OCI-LY1 (cell line): Measurements from ENCODE around the gene IL17RD.

ENCODE experiments used
- H2AFZ ChIP-seq: fragments of 200-600 bp; sonication (generic), shearing (Covaris generic); 2 replicates; pipeline ENCODE4 v1.6.0; 2014; ENCODE audit warnings: antibody characterized with exemption, mild to moderate bottlenecking, low read length
- H3F3A ChIP-seq: fragments of 200-600 bp; sonication (generic), shearing (Covaris generic); 2 replicates; pipeline ENCODE4 v1.6.0; 2014; ENCODE audit warnings: mild to moderate bottlenecking, antibody characterized with exemption, low read length, moderate library complexity; ENCODE audit not compliant: insufficient read depth
- H3K27ac ChIP-seq: fragments of 200-600 bp; sonication (generic); 2 replicates; pipeline ENCODE4 v1.5.1; 2014; ENCODE audit warnings: low read length, mixed run types, mild to moderate bottlenecking, low read depth; ENCODE audit not compliant: poor library complexity, severe bottlenecking
- H3K27me3 ChIP-seq: fragments of 200-600 bp; sonication (generic); 2 replicates; pipeline ENCODE4 v1.6.0; 2014; ENCODE audit warnings: antibody characterized with exemption, mild to moderate bottlenecking, low read length, moderate library complexity; ENCODE audit not compliant: insufficient read depth
- H3K36me3 ChIP-seq: fragments of 200-600 bp; sonication (generic); 2 replicates; pipeline ENCODE4 v1.6.1; 2014; ENCODE audit warnings: mild to moderate bottlenecking, antibody characterized with exemption, low read length, moderate library complexity, mixed read lengths; ENCODE audit not compliant: insufficient read depth
- H3K4me1 ChIP-seq: fragments of 200-600 bp; sonication (generic); 2 replicates; pipeline ENCODE4 v1.5.1; 2014; ENCODE audit warnings: mild to moderate bottlenecking, low read length, moderate library complexity; ENCODE audit not compliant: insufficient read depth, severe bottlenecking
- H3K4me2 ChIP-seq: fragments of 200-600 bp; sonication (generic), shearing (Covaris generic); 2 replicates; pipeline ENCODE4 v1.6.1; 2014; ENCODE audit warnings: low read length
- H3K4me3 ChIP-seq: fragments of 200-600 bp; sonication (generic); 2 replicates; pipeline ENCODE4 v1.5.1; 2014; ENCODE audit warnings: low read length, low read depth, mild to moderate bottlenecking, mixed read lengths; ENCODE audit not compliant: poor library complexity, severe bottlenecking
- H3K79me2 ChIP-seq: fragments of 200-600 bp; shearing (Covaris generic); 2 replicates; pipeline ENCODE4 v1.6.1; 2016; ENCODE audit warnings: mixed run types, low read length, mixed read lengths; ENCODE audit not compliant: insufficient read depth
- H3K9ac ChIP-seq: fragments of 200-600 bp; sonication (generic), shearing (Covaris generic); 2 replicates; pipeline ENCODE4 v1.6.1; 2014; ENCODE audit warnings: mild to moderate bottlenecking, low read length, mixed read lengths
- H3K9me2 ChIP-seq: fragments of 200-600 bp; sonication (generic), shearing (Covaris generic); 2 replicates; pipeline ENCODE4 v1.6.1; 2014; ENCODE audit warnings: low read depth, mild to moderate bottlenecking, low read length, mixed read lengths
- H3K9me3 ChIP-seq: fragments of 200-600 bp; shearing (Covaris generic); 2 replicates; pipeline ENCODE4 v1.6.1; 2014; ENCODE audit warnings: low read length, mixed read lengths
- H4K20me1 ChIP-seq: fragments of 200-600 bp; sonication (generic), shearing (Covaris generic); 2 replicates; pipeline ENCODE4 v1.6.0; 2016; ENCODE audit warnings: mild to moderate bottlenecking, low read length; ENCODE audit not compliant: insufficient read depth
- EZH2 ChIP-seq: fragments of 200-600 bp; sonication (generic), shearing (Covaris generic); IDR thresholded peaks from 2 replicates; pipeline ENCODE4 v1.8.0; 2017; ENCODE audit warnings: borderline replicate concordance, mixed run types, mild to moderate bottlenecking, antibody characterized with exemption, low read length, moderate library complexity, mixed read lengths
- TF ChIP-seq, protein P1 (sequence below): fragments of 200-600 bp; sonication (generic), shearing (Covaris generic); IDR thresholded peaks from 2 replicates; pipeline ENCODE4 v1.5.1; 2017; ENCODE audit warnings: mild to moderate bottlenecking, antibody characterized with exemption, low read length, moderate library complexity, mixed read lengths

Gene IL17RD

DNA sequence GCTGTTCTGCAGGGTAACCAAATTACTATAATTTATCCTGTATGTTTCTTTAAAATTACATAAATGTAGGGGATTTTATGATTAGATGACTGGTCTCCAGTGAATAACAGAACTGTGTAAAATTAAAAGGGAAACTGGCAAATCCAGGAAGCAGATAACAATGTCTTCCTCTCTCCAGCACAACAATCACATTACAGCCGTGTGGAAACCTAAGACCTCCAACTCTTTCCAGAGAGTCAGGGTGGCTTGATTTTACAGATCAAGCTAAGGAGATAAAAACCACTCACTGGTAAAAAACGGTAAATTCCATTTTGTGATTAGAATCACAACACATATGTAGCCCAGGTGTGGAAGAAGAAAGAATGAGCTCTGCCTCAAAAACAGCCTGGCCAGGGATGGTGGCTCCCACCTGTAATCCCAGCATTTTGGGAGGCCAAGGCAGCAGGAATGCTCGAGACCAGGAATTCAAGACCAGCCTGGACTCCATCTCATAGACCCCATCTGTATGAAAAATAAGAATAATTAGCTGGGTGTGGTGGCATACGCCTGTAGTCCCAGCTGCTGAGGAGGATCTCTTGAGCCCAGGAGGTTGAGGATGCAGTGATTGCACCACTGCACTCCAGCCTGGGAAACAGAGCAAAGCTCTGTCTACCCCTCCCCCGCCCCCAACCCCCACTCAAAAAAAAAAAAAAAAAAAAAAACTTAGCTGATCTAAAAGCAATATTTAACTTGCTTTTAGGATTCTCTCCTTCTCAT, 29.0 kb downstream of the IL17RD start:
- TF ChIP-seq EZH2: no peak
- TF ChIP-seq, protein P1, sequence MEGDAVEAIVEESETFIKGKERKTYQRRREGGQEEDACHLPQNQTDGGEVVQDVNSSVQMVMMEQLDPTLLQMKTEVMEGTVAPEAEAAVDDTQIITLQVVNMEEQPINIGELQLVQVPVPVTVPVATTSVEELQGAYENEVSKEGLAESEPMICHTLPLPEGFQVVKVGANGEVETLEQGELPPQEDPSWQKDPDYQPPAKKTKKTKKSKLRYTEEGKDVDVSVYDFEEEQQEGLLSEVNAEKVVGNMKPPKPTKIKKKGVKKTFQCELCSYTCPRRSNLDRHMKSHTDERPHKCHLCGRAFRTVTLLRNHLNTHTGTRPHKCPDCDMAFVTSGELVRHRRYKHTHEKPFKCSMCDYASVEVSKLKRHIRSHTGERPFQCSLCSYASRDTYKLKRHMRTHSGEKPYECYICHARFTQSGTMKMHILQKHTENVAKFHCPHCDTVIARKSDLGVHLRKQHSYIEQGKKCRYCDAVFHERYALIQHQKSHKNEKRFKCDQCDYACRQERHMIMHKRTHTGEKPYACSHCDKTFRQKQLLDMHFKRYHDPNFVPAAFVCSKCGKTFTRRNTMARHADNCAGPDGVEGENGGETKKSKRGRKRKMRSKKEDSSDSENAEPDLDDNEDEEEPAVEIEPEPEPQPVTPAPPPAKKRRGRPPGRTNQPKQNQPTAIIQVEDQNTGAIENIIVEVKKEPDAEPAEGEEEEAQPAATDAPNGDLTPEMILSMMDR: no peak
- Histone ChIP-seq H3K27me3 (no peaks in the 10 kb centered on the region), H3K9me2 (no peaks in the 10 kb centered on the region), H3K27ac (no peak overlapping the region), H3K36me3 (no peaks in the 10 kb centered on the region), H3F3A (no peaks in the 10 kb centered on the region), H3K9ac (no peak overlapping the region), H3K9me3 (no peaks in the 10 kb centered on the region), H2AFZ (no peak overlapping the region), H3K4me2 (no peak overlapping the region), H3K4me1 (no peaks in the 10 kb centered on the region), H3K4me3 (no peak overlapping the region), H3K79me2 (no peaks in the 10 kb centered on the region), H4K20me1 (no peaks in the 10 kb centered on the region)

GRCh38 chr3:57133157-57133556, 32.0 kb downstream of the IL17RD start:
- no peak overlapping the region for H2AFZ ChIP-seq
- H3K9ac ChIP-seq: no peak overlapping the region
- H3K4me3 ChIP-seq: no peak overlapping the region
- peaks cover 8% of the 10 kb centered on the region for H3K4me1 ChIP-seq
- no peak overlapping the region for H3K4me2 ChIP-seq
- H3F3A ChIP-seq: no peaks in the 10 kb centered on the region
- no peaks in the 10 kb centered on the region for H4K20me1 ChIP-seq
- no peak for TF ChIP-seq EZH2
- TF ChIP-seq, protein P1: no peak
- H3K79me2 ChIP-seq: no peaks in the 10 kb centered on the region
- H3K27ac ChIP-seq: no peak overlapping the region
- H3K27me3 ChIP-seq: no peaks in the 10 kb centered on the region
- no peaks in the 10 kb centered on the region for H3K9me2 ChIP-seq
- no peaks in the 10 kb centered on the region for H3K36me3 ChIP-seq
- no peaks in the 10 kb centered on the region for H3K9me3 ChIP-seq

DNA sequence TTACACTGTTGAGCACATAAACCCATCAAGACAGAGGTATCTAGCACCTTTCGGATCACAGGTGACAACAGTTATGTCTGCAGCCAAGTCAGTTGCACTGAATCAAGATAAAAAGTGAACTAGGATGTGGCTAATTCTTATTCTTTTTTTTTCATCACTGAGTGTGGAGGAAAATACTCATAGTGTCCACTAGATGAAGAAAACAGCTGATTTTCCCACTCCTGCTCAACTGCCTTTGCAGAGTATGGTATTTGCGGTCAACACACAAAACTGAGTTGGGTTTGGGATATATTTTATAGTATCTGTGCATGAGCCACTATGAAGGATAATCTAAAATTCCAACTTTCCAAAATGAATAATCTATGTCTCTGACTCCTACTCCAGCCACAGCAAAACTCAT, 32.5 kb downstream of the IL17RD start:
- no peaks in the 10 kb centered on the region for H3K79me2 ChIP-seq
- no peaks in the 10 kb centered on the region for H4K20me1 ChIP-seq

More for the DNA sequence above, 32.5 kb downstream of the IL17RD start:
- TF ChIP-seq, protein P1: no peak
- TF ChIP-seq EZH2: no peak
- H3K9me3 ChIP-seq: no peaks in the 10 kb centered on the region
- peaks cover 8% of the 10 kb centered on the region for H3K4me1 ChIP-seq
- H3K4me3 ChIP-seq: no peak overlapping the region
- H2AFZ ChIP-seq: no peak overlapping the region
- H3K36me3 ChIP-seq: no peaks in the 10 kb centered on the region
- H3K4me2 ChIP-seq: no peak overlapping the region
- no peaks in the 10 kb centered on the region for H3K27me3 ChIP-seq
- H3K9me2 ChIP-seq: no peaks in the 10 kb centered on the region
- no peaks in the 10 kb centered on the region for H3F3A ChIP-seq
- no peak overlapping the region for H3K27ac ChIP-seq
- no peak overlapping the region for H3K9ac ChIP-seq
